NCI-H1930 (cell line): ENCODE results near the gene GM2A.
"Not testable (repeated sequence)": the region's sequence is repeated elsewhere in the genome, so short reads cannot be mapped to it uniquely, and the experiment has no call there.

Source experiments
- DNase-seq, 2 experiments: peaks; one replicate each; lab custom pipeline; 2025; lab: John Stamatoyannopoulos, UW

GM2A gene

GRCh38 chr5:151228986-151229385 is 24.0 kb upstream of the GM2A start:
- DNase-seq = no peak

- DNase-seq = no peak
Measured at GRCh38 chr5:151230048-151230680, 22.8 kb upstream of the GM2A start.

- DNase-seq = no peak
Measured at GRCh38 chr5:151231359-151231758, 21.6 kb upstream of the GM2A start.

GRCh38 chr5:151233616-151234085 is 19.3 kb upstream of the GM2A start:
- DNase-seq = no peak

GRCh38 chr5:151234476-151235238 is 18.3 kb upstream of the GM2A start:
- DNase-seq = no peak

- not testable (repeated sequence) for DNase-seq
Measured at GRCh38 chr5:151235239-151235571, 17.8 kb upstream of the GM2A start.

- no peak for DNase-seq
Measured at GRCh38 chr5:151236888-151237287, 16.1 kb upstream of the GM2A start.

- DNase-seq = no peak
Measured at GRCh38 chr5:151237685-151238084, 15.3 kb upstream of the GM2A start.

GRCh38 chr5:151238303-151238741 is 14.7 kb upstream of the GM2A start:
- DNase-seq = no peak

GRCh38 chr5:151239237-151239861 is 13.6 kb upstream of the GM2A start:
- DNase-seq = peak in 1 of 2 experiments; percentile 8

- not testable (repeated sequence) for DNase-seq
Measured at GRCh38 chr5:151240268-151240835, 12.6 kb upstream of the GM2A start.

- DNase-seq = no peak
Measured at GRCh38 chr5:151240924-151241635, 11.9 kb upstream of the GM2A start.

GRCh38 chr5:151243127-151243526 is 9.9 kb upstream of the GM2A start:
- DNase-seq = no peak

GRCh38 chr5:151243564-151243963 is 9.4 kb upstream of the GM2A start:
- no peak for DNase-seq

- no peak for DNase-seq
Measured at GRCh38 chr5:151244206-151244605, 8.8 kb upstream of the GM2A start.

GRCh38 chr5:151245680-151246219 is 7.2 kb upstream of the GM2A start:
- DNase-seq = no peak

- no peak for DNase-seq
Measured at GRCh38 chr5:151248651-151249050, 4.3 kb upstream of the GM2A start.

- DNase-seq = no peak
Measured at GRCh38 chr5:151249281-151249680, 3.7 kb upstream of the GM2A start.

- no peak for DNase-seq
Measured at GRCh38 chr5:151250346-151251000, 2.5 kb upstream of the GM2A start.

GRCh38 chr5:151251001-151251551 is 1.9 kb upstream of the GM2A start:
- DNase-seq = no peak

- DNase-seq = no peak
Measured at GRCh38 chr5:151251621-151252020, 1.4 kb upstream of the GM2A start.
